Midbrain (tissue), 1 donor: ENCODE results near the gene LETM1.

Experiments used
- DNase-seq: peaks from one replicate; lab custom pipeline; 2025; lab: John Stamatoyannopoulos, UW

LETM1 gene

DNA sequence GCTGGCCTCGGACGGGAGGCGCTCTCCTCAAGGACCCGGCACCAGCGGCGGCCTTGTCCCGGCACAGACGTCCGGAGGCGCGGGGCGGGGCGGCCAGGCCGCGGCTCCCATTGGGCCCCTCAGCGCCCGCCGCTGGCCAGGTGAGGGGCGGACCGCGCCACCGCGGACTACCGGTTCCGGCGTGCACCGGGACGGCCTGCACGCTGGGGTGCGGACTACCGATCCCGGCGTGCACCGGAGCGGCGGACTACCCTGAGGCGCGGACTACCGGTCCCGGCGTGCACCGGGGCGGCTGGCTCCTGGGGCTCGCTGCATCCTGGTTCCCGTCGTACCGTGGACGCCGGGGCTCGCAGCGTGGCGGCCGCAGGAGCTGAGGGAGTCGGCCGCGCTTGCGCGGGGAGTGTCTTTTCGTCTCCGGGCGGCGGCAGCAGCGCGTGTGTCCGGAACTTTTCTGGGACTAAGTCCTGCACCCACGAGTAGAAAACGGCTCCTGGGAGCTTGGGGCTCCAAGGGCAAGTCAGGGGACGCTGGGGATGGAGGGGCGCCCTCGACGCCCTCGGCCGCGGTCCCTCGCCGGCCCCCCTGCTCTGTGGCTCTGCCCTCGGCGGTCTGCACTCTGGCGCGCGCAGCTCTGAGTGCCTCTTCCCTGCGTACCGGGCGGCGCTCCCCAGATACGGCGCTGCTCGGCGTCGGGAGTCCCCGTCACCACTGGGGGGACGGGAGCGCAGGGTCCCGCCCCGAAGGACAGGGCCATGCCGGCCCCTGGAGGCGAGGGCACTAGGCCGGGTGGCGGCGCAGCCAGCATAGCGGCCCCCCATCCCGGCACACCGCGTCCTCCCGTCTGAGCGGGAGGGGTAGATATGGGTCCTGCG is at the start of gene LETM1:
Gene LETM1, minus strand, starts transcription at position 86 of the 872 bp plus-strand sequence. CDS start 206 bp downstream, outside the sequence.
- peak; percentile 94 for DNase-seq

DNA sequence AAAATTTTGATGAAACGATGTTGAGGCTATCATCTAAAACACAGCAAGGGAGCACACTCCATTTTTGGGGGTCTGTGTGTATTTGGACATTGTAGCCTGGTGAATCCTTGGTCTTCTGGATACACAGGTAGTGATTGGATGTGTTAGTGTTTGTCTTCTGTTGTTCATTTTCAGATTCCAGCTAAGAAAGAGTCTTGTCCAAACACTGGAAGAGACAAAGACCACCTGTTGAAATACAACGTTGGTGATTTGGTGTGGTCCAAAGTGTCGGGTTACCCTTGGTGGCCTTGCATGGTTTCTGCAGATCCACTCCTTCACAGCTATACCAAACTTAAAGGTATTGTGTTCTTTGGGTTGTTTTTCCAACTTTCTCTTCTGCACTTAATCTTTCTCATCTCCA is 48.1 kb upstream of the LETM1 start:
- DNase-seq = no peak

DNA sequence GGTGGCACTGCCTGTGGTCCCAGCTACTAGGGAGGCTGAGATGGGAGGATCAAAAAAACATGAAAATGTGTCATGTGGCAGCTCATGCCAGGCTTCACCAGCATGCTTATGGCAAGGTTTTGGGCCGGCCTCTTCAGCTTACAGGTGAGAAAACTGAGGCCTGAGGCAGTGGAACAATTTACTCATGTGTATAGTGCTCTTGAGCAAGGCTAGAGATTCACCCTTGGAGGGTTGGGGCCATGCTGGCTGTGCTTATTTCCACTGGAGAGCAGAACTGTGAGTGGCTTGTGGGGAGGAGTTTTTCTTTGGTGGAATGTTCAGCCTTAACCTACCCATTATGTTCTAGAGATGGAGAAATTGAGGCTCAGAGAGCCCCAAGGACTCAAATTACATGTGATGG is 47.1 kb upstream of the LETM1 start:
- DNase-seq = no peak

DNA sequence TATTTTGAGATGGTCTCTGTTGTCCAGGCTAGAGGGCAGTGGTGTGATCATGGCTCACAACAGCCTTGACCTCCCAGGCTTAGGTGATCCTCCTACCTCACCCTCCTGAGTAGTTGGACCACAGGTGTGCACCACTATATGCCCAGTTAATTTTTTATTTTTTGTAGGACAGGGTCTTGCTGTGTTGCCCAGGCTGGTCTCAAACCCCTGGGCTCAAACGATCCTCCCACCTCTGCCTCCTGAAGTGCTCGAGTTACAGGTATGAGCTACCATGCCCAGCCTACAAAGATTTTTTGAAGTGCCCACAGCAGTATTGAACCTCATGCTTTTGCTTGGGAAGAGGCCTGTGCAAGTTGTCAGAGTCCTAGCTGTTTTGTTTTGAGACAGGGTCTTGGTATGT is 46.3 kb upstream of the LETM1 start:
- DNase-seq = no peak

DNA sequence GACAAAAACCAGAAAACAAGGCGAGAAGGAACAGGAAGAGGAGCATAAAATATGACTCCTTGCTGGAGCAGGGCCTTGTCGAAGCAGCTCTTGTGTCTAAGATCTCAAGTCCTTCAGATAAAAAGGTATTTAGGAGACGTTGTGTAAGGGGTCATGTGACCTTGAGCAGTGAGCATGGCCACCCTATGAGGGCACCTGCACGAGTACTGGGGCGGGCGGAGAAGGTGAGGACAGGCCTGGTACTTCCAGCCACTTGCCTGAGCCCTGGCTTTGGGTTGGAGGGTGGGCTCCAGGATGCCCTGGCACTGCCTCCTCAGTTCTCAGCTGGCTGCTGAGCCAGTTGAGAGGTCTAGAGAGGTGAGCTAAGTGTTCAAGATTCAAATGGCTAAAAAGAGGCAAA is 45.2 kb upstream of the LETM1 start:
- DNase-seq = no peak

DNA sequence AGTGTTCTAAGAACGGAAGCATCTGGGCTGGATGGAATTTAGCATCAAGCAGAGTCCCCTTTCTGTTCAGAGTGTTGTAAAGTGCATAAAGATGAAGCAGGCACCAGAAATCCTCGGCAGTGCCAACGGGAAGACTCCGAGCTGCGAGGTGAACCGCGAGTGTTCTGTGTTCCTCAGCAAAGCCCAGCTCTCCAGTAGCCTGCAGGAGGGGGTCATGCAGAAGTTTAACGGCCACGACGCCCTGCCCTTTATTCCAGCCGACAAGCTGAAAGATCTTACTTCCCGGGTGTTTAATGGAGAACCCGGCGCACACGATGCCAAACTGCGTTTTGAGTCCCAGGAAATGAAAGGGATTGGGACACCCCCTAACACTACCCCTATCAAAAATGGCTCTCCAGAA is 44.7 kb upstream of the LETM1 start:
- no peak for DNase-seq

DNA sequence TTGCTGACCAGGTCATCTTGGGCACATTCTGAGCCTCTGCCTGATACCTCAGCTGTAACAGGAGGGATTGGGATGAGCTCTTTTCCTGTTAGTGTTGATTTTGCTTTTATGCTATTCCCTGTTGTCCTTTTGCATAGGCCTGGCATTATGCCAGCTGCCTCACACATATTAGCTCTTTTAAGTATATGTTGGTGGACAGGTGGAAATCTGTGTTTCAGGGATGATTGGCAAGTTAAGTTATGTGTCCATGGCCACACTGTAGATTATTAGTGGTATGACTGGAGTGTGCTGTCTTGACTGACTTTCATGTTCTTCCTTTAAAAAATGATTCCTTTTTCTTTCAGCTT is 44.1 kb upstream of the LETM1 start:
- no peak for DNase-seq

DNA sequence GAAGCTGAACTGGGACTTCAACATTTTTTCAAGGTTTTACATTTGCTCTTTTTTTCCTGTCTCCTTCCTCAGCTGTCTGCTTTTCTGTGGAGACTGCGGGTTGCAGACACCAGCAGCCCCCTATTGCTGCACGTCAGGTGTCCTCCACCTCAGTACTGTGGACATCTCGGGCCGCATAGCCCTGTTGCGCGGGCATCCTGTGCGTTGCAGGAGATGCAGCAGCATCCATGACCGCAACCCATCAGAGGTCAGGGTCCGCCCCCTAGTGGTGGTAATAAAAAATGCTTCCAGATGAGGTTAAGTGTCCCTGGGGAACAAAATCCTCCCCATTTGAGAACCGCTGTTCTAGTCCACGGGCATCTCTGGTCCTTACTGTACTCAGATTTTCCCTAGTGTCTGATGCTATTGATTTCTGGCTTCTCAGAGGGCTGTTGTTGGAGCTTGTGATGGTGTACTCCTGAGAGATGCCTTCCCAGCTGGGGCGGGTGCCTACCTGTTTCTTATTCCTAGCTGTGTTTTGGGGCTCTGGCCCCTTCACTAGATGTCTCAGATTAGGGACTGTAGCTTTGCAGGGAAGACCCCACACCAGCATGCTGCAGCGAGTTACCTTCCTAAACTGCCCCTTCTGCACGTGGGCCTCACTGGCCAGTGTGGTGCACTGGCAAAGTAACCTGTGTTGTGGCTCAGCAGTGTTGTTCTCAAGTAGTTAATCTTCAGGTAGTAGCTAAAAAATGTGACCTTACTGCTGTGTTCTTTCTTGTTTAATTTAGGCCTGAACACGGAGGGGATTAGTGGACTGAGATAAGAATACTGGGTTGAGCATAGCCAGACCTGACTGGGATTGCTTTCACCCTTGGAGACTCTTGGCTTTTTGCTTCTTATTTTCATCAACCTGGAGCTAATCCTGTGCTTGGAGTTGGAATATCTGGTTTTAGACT is 43.5 kb upstream of the LETM1 start:
- peak; percentile 69 for DNase-seq

DNA sequence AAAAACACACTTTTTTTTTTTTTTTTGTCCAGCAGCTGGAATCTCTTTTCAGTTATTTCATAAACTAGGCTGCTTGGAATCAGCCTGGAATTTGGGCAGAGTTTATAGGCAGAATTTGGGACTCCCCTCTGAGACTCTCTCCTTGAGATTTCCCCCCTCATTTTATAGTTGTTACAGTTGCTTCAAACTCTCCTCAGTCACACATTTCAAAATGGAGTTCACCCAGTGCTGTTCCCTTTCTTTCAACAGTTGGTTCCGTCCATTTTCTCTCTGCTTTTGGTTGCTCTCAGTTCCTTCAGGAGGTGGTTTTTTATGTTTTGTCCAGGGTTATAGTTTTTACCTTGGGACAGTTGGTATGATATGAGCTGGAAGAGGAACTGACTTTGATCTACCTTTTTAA is 42.7 kb upstream of the LETM1 start:
- DNase-seq = no peak

DNA sequence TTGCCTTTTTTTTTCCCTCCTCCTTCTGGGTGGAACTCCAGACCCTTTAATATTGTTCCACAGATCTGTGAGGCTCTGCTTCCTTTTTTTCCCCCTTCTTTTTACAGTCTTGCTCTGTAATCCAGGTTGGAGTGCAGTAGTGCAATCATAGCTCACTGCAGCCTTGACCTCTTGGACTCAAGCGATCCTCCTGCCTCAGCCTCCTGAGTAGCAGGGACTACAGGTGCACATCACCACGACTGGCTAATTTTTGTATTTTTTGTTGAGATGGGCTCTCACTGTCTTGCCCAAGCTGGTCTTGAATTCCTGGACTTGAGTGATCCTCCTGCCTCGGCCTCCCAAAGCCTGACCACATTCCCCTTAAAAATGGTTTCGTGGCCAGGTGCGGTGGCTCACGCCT is 42.1 kb upstream of the LETM1 start:
- DNase-seq = no peak

DNA sequence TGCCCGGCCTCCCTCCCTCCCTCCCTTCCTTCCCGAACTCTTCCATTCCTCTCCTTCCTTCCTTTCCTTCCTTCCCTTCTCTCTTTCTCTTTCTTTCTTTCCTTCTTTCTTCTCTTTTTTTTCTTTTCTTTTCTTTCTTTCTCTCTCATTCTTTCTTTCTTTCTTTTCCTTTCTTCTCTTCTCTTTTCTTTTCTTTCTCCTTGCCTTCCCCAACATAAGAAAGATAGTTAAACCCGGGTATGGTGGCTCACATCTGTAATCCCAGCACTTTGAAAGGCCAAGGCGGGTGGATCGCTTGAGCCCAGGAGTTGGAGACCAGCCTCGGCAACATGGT is 40.7 kb upstream of the LETM1 start:
- no peak for DNase-seq

DNA sequence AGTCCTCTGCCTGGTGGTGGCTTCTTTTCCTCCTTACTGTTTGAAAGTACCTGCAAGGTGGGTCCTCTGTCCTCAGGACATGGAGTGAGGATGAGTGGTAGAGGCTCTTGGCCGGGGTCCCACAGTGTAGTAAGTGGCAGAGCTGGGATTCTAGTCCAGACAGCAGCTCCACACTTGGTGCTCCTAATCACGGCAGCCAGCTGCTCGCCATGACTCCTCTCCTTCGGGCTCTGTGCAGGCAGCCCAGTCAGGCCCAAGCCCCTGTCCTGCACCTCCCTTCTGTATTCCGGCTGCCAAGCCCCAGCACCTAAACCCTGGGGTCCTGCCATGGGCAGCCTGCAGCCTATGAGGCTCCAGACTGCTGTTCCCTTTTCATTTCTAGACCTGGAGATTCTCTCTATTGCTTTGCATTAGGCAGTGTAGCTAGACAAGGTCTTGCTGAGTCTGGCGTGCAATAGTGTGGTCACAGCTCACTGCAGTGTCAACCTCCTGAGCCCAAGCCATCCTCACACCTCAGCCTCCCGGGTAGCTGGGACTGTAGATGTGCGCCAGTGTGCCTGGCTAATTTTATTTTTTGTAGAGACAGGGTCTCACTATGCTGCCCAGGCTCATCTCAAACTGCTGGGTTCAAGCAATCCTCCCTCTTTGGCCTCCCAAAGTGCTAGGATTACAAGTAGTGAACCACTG is 40.2 kb upstream of the LETM1 start:
- DNase-seq = no peak

DNA sequence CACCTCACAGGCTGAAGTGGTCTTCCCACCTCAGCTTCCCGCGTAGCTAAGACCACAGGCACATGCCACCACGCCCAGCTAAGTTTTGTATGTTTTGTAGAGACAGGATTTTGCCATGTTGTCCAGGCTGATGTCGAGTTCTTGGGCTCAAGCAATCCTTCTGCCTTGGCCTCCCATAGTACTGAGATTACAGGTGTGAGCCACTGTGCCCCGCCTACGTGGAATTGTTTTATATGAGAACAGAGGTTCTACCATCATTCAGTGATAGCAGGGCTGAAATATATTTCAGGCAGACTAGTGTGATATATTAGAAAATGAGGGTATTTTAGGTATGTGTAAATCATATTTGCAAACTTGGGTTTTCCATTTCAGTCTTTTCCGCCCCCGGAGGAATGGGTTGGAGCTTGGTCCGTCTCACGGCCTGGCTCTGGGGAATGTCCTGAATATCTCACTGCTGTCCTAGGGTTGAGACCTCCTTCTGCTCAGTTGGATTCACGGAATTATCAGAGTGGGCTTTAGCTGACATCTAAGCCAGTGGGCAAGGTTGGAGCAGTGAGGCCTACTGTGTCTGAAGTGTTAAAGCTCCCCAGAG is 35.1 kb upstream of the LETM1 start:
- DNase-seq = no peak

DNA sequence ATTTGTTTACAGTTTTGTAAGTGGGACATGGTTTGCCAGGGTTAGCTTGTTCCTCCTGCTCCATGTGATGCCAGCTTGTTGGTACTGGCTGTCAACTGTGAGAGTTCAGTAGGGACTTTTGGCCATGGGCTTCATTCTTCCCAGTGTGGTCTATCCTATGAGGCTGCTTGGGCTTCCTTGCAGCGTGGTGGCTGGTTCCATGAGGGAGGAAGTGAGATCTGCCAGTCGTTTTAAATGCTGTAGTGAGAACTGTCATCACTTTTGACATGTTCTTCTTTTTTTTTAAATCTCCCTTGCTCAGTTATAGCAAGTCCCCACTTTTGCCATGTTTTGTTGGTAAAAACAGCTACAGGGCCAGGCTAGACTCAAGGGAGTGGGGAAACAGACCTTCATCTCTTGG is 31.1 kb upstream of the LETM1 start:
- DNase-seq = no peak

DNA sequence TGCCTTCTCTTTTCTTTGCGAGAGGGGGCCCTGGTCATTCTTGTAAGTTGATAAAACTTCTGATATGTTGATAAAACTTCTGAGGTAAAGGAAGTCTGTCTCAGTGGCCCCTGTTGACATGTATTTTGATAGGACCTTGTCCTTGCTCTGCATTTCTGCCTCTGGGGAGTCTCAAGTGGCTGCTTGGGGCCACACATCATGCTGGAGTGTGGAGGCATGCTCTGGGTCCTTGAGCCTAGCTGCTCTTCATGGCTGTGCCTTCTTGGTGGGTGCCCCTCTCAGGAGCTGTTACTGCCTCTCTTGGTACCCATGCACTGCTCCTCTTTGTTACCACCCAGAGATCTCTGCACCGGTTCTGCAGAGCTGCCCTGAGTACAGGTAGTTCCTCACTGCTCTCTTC is 29.5 kb upstream of the LETM1 start:
- DNase-seq = no peak

DNA sequence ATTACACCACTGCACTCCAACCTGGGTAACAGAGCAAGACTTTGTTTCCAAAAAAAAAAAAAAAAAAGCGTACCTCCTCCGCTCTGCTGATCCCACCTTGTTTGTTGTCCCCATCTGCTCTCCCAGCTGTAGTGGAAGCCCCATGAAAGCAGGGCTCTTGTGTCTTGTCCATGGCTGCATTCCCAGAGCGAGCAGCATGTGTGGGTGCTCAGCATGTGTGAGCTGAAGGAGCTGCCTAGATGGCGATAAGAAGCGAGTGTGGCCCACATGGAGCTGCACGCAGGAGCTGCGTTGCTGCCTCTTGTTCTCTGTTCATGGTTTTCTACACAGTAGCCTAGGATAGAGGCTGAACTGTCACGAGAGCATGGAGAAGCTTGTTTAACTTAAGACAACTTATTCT is 27.6 kb upstream of the LETM1 start:
- no peak for DNase-seq

DNA sequence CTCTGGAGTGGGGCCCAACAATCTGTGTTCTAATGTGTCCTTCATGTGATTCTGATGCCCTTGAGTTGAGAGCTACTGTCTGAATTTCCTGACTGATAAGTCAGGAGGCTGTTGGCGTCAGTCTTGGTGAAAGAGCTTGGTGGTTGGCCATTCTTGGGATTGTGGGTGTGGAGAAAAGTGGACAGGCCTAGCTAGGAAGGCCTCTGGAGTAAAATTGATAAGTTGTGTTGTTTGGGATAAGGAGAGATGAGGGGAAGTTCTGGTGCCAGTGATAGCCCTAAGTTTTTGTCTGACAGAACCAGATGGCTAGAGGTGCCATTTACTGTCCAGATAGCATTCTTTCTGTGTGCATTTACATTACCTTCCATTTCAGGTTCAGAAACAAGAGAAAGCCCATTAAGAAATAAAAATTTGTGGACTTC is 26.9 kb upstream of the LETM1 start:
- no peak for DNase-seq

DNA sequence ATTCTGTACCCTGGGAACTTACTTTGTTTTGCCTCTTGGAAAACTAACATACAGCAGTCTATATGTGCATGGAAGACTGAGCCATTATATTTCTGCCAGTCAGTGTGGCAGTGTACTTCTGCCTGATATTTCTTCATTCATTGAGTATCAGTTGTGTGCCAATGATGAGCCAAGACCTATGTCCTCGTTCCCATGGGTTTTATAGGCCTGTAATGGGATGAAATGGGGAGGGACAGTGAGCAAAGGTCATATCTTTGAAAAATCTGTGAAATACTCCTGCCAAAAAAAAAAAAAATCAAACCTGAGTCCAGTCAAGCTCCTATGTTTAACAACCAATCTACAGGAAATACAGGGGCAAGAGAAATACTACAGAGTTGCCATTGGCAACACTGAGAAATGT is 24.4 kb upstream of the LETM1 start:
- DNase-seq = no peak

DNA sequence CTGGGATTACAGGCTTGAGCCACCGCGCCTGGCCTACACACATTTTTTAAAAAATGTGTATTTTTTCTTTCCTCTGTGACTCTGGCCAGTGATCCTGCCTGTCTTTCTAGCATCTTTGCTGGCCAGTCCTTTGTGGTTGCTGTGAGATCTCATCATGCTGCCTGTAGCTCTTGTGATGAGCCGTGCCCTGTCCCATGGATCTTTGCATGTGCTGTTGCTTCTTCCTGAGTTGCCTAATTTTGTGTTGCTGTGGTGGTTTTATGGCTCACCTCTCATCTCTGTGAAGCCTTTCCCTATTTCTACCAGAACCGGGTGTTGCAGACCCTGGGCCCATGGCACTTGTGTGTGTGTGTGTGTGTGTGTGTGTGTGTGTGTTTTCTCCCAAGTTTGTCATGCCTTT is 23.5 kb upstream of the LETM1 start:
- DNase-seq = no peak

DNA sequence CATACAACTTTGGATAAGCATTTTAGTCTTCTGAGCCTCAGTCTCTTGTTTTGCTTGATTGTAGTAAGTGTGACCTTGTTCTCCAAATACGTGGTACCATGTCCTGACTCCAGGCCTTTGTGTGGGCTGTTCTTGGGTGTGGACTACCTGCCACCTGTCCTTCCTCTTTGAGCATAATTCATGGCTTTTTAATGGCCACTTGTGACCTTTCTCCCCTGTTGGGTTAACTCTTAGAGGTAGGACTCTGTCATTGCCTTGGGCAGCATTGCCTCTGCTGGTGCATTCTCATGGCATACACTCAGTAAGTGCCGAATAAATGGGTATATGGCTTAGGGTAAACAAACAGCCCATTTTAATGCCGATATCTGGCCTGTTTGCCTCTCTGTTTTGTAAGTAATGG is 18.2 kb upstream of the LETM1 start:
- no peak for DNase-seq

DNA sequence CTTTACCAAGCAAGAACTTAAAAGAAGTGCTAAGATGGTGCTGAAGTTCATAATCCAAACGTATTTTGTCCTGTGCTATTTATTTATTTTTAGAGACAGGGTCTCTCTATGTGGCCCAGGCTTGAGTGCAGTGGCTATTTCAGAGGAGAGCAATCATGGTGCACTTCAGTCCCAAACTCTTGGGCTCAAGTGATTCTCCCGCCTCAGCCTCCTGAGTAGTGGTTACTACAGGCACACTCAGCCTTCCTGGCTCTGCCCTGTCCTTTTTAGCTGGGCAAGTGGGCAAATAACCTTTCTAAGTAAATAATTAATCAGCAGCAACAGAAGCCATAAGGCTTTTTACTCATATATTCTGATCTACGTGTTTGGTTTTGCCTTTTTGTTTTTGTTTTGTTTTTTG is 17.8 kb upstream of the LETM1 start:
- no peak for DNase-seq

DNA sequence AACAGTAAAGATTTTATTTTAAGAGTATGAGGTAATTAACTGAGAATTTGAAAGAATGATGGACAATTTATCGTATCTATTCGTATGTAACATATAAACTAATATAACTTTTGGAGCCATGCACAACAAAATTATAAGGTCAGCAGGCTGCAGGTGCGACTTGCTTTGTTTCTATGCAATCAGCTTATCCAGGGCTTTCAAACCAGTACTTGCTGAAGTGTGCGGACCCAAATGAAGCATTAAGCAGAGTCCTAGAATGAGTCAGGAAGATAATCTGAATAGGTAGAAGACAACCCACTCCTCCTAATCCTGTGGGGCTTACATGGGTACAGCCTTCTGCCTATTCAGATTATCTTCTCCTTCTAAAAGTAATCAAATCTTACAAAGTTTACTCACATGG is 17.3 kb upstream of the LETM1 start:
- no peak for DNase-seq
